ENCODE measurements around the gene SLC25A5. TPM values are rescaled to one million over a fixed set of nuclear protein-coding genes. Genes with fewer than 3 reads are reported as not detected.
A peak's percentile ranks its signal among the peaks of the same experiment; 100 is the strongest.

The SLC25A5 gene
- total and polyA plus RNA-seq, 4 donors = 116 to 275 (median 200) TPM

Small RNA genes lying within 50 kb of the gene (small RNA-seq; reads per million reads assigned to genes)
- 0.69 reads per million, percentile 68 among the genes with 10 or more reads in this experiment for gene RNU1-67P (ENCODE audit: low replicate concordance)
- not detected for gene RNY3P16 (ENCODE audit: low replicate concordance)

Other genes with a start within 250 kb of the SLC25A5 start
- gene PGRMC1, start 232.2 kb upstream of the SLC25A5 start, total RNA-seq = 100 to 1,000 TPM; 250 to 433 TPM
- 100 to 1,000 TPM; 280 to 301 TPM for gene PGRMC1, start 232.2 kb upstream of the SLC25A5 start, polyA plus RNA-seq (ENCODE audit: insufficient read length in 2 of 2)
- gene SLC25A43, start 69.1 kb upstream of the SLC25A5 start, total RNA-seq = 10 to 100 TPM in 1 of 2 donors, 1 to 10 TPM in 1; 5.7 to 13.3 TPM
- gene SLC25A43, start 69.1 kb upstream of the SLC25A5 start, polyA plus RNA-seq (ENCODE audit: insufficient read length in 2 of 2) = 1 to 10 TPM; 1.9 to 3.8 TPM
- 10 to 100 TPM; 37.7 to 39.8 TPM for gene STEEP1, start 97.0 kb downstream of the SLC25A5 start, total RNA-seq
- gene STEEP1, start 97.0 kb downstream of the SLC25A5 start, polyA plus RNA-seq (ENCODE audit: insufficient read length in 2 of 2) = 10 to 100 TPM; 27.8 to 32.9 TPM
- 10 to 100 TPM; 44.0 to 46.6 TPM for gene UBE2A, start 106.1 kb downstream of the SLC25A5 start, total RNA-seq
- gene UBE2A, start 106.1 kb downstream of the SLC25A5 start, polyA plus RNA-seq (ENCODE audit: insufficient read length in 2 of 2) = 10 to 100 TPM; 93.2 to 98.9 TPM
- 10 to 100 TPM in 1 of 2 donors, 1 to 10 TPM in 1; 6.4 to 22.4 TPM for gene NKRF, start 138.0 kb downstream of the SLC25A5 start, total RNA-seq
- gene NKRF, start 138.0 kb downstream of the SLC25A5 start, polyA plus RNA-seq (ENCODE audit: insufficient read length in 2 of 2) = 10 to 100 TPM; 22.2 to 27.0 TPM
- gene SEPTIN6, start 224.7 kb downstream of the SLC25A5 start, total RNA-seq = 10 to 100 TPM; 40.0 to 52.7 TPM
- gene SEPTIN6, start 224.7 kb downstream of the SLC25A5 start, polyA plus RNA-seq (ENCODE audit: insufficient read length in 2 of 2) = 10 to 100 TPM; 69.2 to 73.7 TPM

Data from spinal cord (tissue), 4 donors.